Muscle layer of colon (tissue), 2 donors: ENCODE results near the gene DDN.

Experiments used
- H3K27ac ChIP-seq: one replicate; pipeline ENCODE4 v1.7.0; 2013; ENCODE audit warnings: low read depth, mild to moderate bottlenecking, low read length, moderate library complexity
- H3K27me3 ChIP-seq, 2 donors: one replicate each; pipeline ENCODE4 v1.7.0; 2013; ENCODE audit warnings: low read length in 2 of 2, mild to moderate bottlenecking in 2 of 2; ENCODE audit not compliant: insufficient read depth in 2 of 2, control insufficient read depth in 1 of 2
- H3K36me3 ChIP-seq: one replicate; pipeline ENCODE4 v1.7.0; 2013; ENCODE audit warnings: mild to moderate bottlenecking, low read length; ENCODE audit not compliant: insufficient read depth
- H3K4me1 ChIP-seq: one replicate; pipeline ENCODE4 v1.7.0; 2013; ENCODE audit warnings: mild to moderate bottlenecking, low read length; ENCODE audit not compliant: insufficient read depth
- H3K4me3 ChIP-seq, 2 donors: one replicate each; pipeline ENCODE4 v1.7.0; 2013; ENCODE audit warnings: low read length in 2 of 2, low read depth in 1 of 2, mild to moderate bottlenecking in 1 of 2, moderate library complexity in 1 of 2
- H3K9ac ChIP-seq: one replicate; pipeline ENCODE4 v1.7.0; 2013; ENCODE audit warnings: low read length
- H3K9me3 ChIP-seq: one replicate; pipeline ENCODE4 v1.7.0; 2013; ENCODE audit warnings: mild to moderate bottlenecking, low read length
- donor health status: abdominal sarcoma.
- donor health status: Adenocarcinoma of cecum.

Gene DDN

DNA sequence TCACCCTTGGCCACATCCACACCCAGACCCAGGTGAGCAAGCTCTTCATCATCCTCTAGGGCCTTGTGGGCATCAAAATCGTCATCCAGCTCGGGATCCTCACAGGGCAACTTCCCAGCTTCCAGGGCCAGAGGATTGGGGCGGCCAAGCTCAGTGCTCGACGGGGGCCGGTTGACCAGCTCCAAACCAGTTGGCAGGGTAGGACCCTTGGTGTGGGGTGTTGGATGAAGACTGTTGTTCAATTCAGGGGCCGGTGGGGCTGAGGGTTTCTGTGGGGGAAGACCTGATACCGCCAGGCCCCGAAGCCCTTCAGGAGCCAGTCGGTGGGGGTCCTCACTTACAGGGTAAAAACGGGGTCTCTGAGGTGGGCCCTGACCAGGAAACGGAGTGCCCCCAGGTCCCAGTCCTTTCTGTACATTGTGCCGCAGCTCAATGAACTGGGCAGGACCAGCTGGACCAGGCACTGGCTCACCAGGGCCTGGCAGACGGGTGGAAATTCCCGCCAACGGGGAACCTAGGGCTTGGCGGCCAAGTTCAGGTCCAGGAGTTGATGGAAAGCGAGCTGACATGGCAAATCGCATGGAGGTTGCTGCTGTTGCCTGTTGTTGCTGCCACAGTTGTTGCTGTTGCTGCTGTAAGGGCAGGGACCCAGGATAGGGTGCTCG, 39.2 kb upstream of the DDN start:
- Histone ChIP-seq H3K9ac (no peak overlapping the region), H3K27me3 (no peaks in the 10 kb centered on the region), H3K4me1 (no peaks in the 10 kb centered on the region), H3K9me3 (no peaks in the 10 kb centered on the region), H3K27ac (no peak overlapping the region), H3K36me3 (peaks cover 89% of the 10 kb centered on the region), H3K4me3 (no peak overlapping the region)

DNA sequence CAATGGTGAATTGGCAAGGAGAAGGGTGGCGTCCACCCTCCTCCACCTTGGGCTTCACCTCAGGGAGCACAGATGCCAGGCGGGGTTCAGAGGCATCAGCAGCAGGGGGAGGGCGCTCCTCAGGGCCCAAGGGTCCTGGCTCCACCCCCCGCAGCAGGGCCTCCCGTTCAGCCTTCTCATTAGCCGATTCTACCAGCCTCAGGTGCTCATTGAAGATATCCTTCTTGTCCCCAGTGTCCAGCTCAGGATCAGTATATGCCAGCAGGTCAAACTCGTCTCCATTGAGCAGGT, 38.7 kb upstream of the DDN start:
- no peak overlapping the region for H3K4me3 ChIP-seq
- peaks cover 89% of the 10 kb centered on the region for H3K36me3 ChIP-seq
- no peaks in the 10 kb centered on the region for H3K4me1 ChIP-seq
- no peaks in the 10 kb centered on the region for H3K27me3 ChIP-seq
- no peaks in the 10 kb centered on the region for H3K9me3 ChIP-seq
- no peak overlapping the region for H3K9ac ChIP-seq
- no peak overlapping the region for H3K27ac ChIP-seq

- no peaks in the 10 kb centered on the region for H3K27me3 ChIP-seq
- no peak overlapping the region for H3K9ac ChIP-seq
- H3K4me3 ChIP-seq: no peak overlapping the region
- no peak overlapping the region for H3K27ac ChIP-seq
- H3K9me3 ChIP-seq: no peaks in the 10 kb centered on the region
- no peaks in the 10 kb centered on the region for H3K4me1 ChIP-seq
- peaks cover 89% of the 10 kb centered on the region for H3K36me3 ChIP-seq
These were observed 38.2 kb upstream of the DDN start for GRCh38 chr12:49037111-49037946.

- Histone ChIP-seq H3K27ac (no peak overlapping the region), H3K4me3 (no peak overlapping the region), H3K9me3 (no peaks in the 10 kb centered on the region), H3K27me3 (no peaks in the 10 kb centered on the region), H3K9ac (no peak overlapping the region), H3K4me1 (no peaks in the 10 kb centered on the region), H3K36me3 (peaks cover 89% of the 10 kb centered on the region)
These were observed 36.9 kb upstream of the DDN start for GRCh38 chr12:49036029-49036428.

GRCh38 chr12:49034286-49034622, 35.1 kb upstream of the DDN start:
- Histone ChIP-seq H3K4me3 (no peak overlapping the region), H3K9ac (no peak overlapping the region), H3K9me3 (no peaks in the 10 kb centered on the region), H3K27me3 (no peaks in the 10 kb centered on the region), H3K36me3 (peaks cover 75% of the 10 kb centered on the region), H3K27ac (no peak overlapping the region), H3K4me1 (no peaks in the 10 kb centered on the region)

DNA sequence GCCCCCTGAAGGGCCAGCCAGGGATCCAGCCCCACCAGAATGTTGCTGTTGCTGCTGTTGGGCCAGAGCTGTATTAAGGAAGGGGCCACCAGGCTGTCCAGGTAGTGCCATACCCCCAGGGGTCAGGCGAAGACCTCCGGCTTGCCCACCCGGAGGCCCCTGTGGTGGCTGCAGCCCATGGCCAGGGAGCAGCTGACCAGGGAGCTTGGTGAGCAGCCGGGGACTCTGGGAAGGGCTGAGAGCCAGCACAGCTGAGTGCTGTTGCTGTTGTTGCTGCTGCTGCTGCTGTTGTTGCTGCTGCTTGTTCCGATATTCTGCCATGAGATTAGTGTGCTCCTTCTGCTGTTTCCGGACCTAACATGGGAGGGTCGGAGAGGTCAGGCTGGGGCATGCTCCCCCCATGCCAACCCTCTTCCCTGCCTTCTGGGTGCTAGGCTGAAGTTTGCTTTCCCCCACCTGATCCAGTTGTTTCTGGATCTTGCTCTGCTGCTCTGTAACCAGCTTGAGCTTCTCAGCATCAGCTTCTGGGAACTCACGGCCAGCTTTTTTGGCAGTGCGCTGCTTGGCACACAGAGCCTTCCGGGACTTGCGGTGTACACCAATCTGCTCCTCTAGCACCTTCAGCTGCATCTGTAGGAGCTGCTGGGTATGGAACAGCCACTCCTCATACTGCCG, 34.6 kb upstream of the DDN start:
- Histone ChIP-seq H3K9ac (no peak overlapping the region), H3K27ac (no peak overlapping the region)

GRCh38 chr12:49032679-49033447, 33.7 kb upstream of the DDN start:
- H3K9ac ChIP-seq: no peak overlapping the region
- no peaks in the 10 kb centered on the region for H3K4me1 ChIP-seq
- H3K27ac ChIP-seq: no peak overlapping the region
- no peaks in the 10 kb centered on the region for H3K27me3 ChIP-seq
- H3K4me3 ChIP-seq: no peak overlapping the region
- H3K9me3 ChIP-seq: no peaks in the 10 kb centered on the region
- H3K36me3 ChIP-seq: peaks cover 75% of the 10 kb centered on the region

More for the DNA sequence above, 34.6 kb upstream of the DDN start:
- Histone ChIP-seq H3K36me3 (peaks cover 75% of the 10 kb centered on the region), H3K27me3 (no peaks in the 10 kb centered on the region), H3K4me3 (no peak overlapping the region), H3K4me1 (no peaks in the 10 kb centered on the region), H3K9me3 (no peaks in the 10 kb centered on the region)

DNA sequence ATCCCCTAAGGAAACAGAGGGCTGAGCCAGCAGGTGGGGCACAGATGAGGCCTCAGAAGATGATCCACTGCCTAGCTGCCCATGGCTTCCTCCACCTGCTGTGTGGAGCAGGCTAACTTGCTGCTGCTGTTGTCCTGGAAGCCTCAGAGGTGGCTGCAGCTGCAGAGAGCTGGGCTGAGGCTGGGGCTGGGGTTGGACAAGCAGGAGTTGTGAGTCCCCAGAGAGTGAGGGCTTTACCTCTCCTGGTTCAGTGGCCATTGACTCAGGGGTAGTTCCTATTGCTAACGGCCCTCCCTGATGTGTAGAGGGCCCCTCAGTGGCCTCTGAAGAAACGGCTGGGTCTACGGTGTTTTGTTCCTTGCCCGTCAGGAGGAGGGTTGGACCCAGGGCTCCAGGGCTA, 33.1 kb upstream of the DDN start:
- no peak overlapping the region for H3K9ac ChIP-seq
- H3K4me1 ChIP-seq: no peaks in the 10 kb centered on the region
- no peak overlapping the region for H3K27ac ChIP-seq
- no peak overlapping the region for H3K4me3 ChIP-seq
- peaks cover 76% of the 10 kb centered on the region for H3K36me3 ChIP-seq
- no peaks in the 10 kb centered on the region for H3K27me3 ChIP-seq
- H3K9me3 ChIP-seq: no peaks in the 10 kb centered on the region

GRCh38 chr12:49031573-49032161, 32.5 kb upstream of the DDN start:
- Histone ChIP-seq H3K36me3 (peaks cover 77% of the 10 kb centered on the region), H3K9ac (no peak overlapping the region)

DNA sequence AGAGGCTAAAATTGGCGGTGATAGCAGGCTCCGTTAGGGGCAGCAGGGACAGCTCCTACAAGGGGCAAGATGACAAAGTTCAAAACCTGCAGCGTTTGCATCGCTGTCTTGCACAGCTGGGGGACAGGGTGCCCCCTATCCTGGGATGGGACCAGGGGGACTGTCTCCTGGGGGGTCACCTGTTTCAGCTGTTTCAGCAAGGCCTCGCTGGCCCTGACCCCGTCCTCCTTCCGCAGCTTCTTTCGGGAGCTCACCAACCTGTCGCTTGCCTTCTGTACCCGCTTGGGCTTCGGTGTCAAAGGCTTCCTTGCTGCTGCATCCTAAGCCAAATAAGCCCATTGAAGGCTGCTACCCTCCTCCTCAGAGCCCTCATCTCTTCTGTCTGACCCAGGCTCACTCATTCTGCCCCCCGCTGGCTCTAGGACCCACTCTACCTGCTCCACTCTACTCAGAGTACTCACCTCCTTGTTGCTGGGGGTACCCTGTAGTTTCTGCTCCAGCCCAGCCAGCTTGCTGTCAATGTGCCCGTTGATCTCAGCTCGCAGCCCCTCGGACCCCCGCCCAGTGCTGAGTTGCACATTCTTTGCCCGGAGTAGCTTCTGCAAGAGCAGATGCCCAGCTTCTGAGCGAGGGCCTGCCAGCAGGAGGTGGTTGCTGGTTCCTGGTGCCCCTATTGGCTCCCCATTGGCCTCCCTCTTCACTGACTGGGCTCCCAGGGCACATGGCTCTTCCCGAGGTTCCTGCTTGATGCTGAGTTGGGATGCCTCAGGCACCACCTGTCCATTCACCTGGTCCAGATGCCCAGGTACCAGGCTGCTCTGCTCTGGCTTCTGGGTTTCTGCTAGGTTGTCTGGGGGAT, 31.8 kb upstream of the DDN start:
- H3K36me3 ChIP-seq: peaks cover 79% of the 10 kb centered on the region
- H3K4me3 ChIP-seq: no peak overlapping the region
- no peaks in the 10 kb centered on the region for H3K9me3 ChIP-seq
- no peak overlapping the region for H3K27ac ChIP-seq
- no peaks in the 10 kb centered on the region for H3K4me1 ChIP-seq
- no peaks in the 10 kb centered on the region for H3K27me3 ChIP-seq
- H3K9ac ChIP-seq: no peak overlapping the region

More at GRCh38 chr12:49031573-49032161, 32.5 kb upstream of the DDN start:
- no peaks in the 10 kb centered on the region for H3K27me3 ChIP-seq
- H3K4me1 ChIP-seq: no peaks in the 10 kb centered on the region
- H3K27ac ChIP-seq: no peak overlapping the region
- H3K9me3 ChIP-seq: no peaks in the 10 kb centered on the region
- no peak overlapping the region for H3K4me3 ChIP-seq
